Measurements from ENCODE around the gene CHCHD3.

The CHCHD3 gene

DNA sequence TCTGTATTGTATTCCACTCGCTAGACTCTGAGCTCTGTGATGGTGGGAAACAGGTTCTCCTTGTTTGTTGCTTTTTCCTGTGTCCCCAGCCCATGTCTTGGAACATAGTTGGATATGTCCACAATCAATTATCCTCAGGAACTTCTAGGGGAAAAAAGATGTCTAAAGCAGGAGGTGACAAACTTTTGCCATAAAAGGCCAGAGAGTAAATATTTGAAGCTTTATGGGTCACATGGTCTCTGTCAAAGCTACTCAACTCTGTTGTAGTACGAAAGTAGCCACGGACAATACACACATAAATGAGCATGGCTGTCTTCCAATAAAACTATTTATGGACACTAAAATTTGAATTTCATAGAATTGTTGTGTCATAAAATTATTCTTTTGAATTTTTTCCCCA is 220.5 kb downstream of the CHCHD3 start:
- Histone ChIP-seq H3K79me2 (ENCODE audit: low read length) (no peaks in the 10 kb centered on the region), H3K27ac (ENCODE audit: low read length) (no peak overlapping the region), H3K27me3 (ENCODE audit: low read depth, low read length) (no peaks in the 10 kb centered on the region), H3K9me3 (ENCODE audit: insufficient read depth, low read length) (no peaks in the 10 kb centered on the region), H3K36me3 (replicated peaks; ENCODE audit: low read depth, low read length) (peaks cover 8% of the 10 kb centered on the region), H4K20me1 (ENCODE audit: insufficient read depth, low read length) (no peaks in the 10 kb centered on the region), H3K4me3 (ENCODE audit: low read length) (no peak overlapping the region), H3K4me1 (ENCODE audit: low read length) (peaks cover 14% of the 10 kb centered on the region), H2AFZ (ENCODE audit: low read depth, low read length) (no peak overlapping the region), H3K4me2 (ENCODE audit: low read length) (no peak overlapping the region), H3K9ac (ENCODE audit: low read length) (no peak overlapping the region)
- TF ChIP-seq EZH2phosphoT487 (IDR thresholded peaks at IDR 0.05; ENCODE audit: low read depth), result no peak
- TF ChIP-seq, protein P1, sequence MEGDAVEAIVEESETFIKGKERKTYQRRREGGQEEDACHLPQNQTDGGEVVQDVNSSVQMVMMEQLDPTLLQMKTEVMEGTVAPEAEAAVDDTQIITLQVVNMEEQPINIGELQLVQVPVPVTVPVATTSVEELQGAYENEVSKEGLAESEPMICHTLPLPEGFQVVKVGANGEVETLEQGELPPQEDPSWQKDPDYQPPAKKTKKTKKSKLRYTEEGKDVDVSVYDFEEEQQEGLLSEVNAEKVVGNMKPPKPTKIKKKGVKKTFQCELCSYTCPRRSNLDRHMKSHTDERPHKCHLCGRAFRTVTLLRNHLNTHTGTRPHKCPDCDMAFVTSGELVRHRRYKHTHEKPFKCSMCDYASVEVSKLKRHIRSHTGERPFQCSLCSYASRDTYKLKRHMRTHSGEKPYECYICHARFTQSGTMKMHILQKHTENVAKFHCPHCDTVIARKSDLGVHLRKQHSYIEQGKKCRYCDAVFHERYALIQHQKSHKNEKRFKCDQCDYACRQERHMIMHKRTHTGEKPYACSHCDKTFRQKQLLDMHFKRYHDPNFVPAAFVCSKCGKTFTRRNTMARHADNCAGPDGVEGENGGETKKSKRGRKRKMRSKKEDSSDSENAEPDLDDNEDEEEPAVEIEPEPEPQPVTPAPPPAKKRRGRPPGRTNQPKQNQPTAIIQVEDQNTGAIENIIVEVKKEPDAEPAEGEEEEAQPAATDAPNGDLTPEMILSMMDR (IDR thresholded peaks at IDR 0.05; ENCODE audit: low read depth, low read length), result no peak

DNA sequence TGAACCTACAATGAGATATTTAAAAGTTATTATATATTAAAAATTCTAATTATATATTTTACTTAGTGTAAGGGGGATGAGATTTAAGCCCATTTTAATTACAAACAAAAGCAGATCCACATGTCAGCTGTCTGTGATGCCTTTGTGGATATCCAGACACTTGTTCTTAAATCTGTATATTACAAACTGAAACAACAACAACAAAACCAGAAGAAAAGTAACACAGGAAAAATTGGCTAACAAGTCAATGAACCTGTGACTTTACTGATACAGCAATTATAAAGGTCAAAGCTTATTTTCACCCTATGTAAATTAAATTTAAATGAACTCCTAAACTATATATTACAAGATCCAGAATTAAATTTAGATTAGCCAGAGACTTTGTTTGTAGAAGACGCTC is 222.7 kb downstream of the CHCHD3 start:
- Histone ChIP-seq H3K9ac (ENCODE audit: low read length) (no peak overlapping the region), H4K20me1 (ENCODE audit: insufficient read depth, low read length) (no peaks in the 10 kb centered on the region), H3K27me3 (ENCODE audit: low read depth, low read length) (no peaks in the 10 kb centered on the region), H3K36me3 (replicated peaks; ENCODE audit: low read depth, low read length) (peaks cover 6% of the 10 kb centered on the region), H3K79me2 (ENCODE audit: low read length) (no peaks in the 10 kb centered on the region), H3K9me3 (ENCODE audit: insufficient read depth, low read length) (no peaks in the 10 kb centered on the region), H2AFZ (ENCODE audit: low read depth, low read length) (no peak overlapping the region), H3K4me3 (ENCODE audit: low read length) (no peak overlapping the region), H3K4me2 (ENCODE audit: low read length) (no peak overlapping the region), H3K27ac (ENCODE audit: low read length) (no peak overlapping the region), H3K4me1 (ENCODE audit: low read length) (peaks cover 14% of the 10 kb centered on the region)
- TF ChIP-seq EZH2phosphoT487 (IDR thresholded peaks at IDR 0.05; ENCODE audit: low read depth), result no peak
- TF ChIP-seq, protein P1 (IDR thresholded peaks at IDR 0.05; ENCODE audit: low read depth, low read length), result no peak

DNA sequence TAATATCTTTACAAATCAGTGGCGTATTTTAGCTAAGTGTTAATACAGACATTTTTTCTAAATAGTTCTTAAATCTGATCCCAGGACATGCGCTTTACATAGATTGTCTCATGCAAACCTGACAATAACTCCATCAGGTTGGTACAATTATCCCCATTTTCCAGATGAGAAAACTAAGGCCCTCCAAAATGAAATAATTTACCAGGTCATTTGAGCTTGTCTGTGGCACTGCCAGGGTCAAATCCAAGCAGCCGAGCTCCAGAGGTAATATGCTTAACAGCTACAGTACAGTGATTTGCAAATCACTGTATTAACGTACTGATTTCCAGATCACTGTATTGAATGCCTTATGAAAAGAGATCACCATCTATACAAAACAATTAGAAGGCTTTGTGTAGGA is 223.1 kb downstream of the CHCHD3 start:
- Histone ChIP-seq H3K27ac (ENCODE audit: low read length) (no peak overlapping the region), H3K4me1 (ENCODE audit: low read length) (peaks cover 14% of the 10 kb centered on the region), H4K20me1 (ENCODE audit: insufficient read depth, low read length) (no peaks in the 10 kb centered on the region), H3K9me3 (ENCODE audit: insufficient read depth, low read length) (no peaks in the 10 kb centered on the region), H3K4me2 (ENCODE audit: low read length) (no peak overlapping the region), H3K9ac (ENCODE audit: low read length) (no peak overlapping the region), H2AFZ (ENCODE audit: low read depth, low read length) (no peak overlapping the region), H3K79me2 (ENCODE audit: low read length) (no peaks in the 10 kb centered on the region), H3K36me3 (replicated peaks; ENCODE audit: low read depth, low read length) (peaks cover 3% of the 10 kb centered on the region), H3K27me3 (ENCODE audit: low read depth, low read length) (no peaks in the 10 kb centered on the region), H3K4me3 (ENCODE audit: low read length) (no peak overlapping the region)
- TF ChIP-seq, protein P1 (IDR thresholded peaks at IDR 0.05; ENCODE audit: low read depth, low read length), result no peak
- TF ChIP-seq EZH2phosphoT487 (IDR thresholded peaks at IDR 0.05; ENCODE audit: low read depth), result no peak

DNA sequence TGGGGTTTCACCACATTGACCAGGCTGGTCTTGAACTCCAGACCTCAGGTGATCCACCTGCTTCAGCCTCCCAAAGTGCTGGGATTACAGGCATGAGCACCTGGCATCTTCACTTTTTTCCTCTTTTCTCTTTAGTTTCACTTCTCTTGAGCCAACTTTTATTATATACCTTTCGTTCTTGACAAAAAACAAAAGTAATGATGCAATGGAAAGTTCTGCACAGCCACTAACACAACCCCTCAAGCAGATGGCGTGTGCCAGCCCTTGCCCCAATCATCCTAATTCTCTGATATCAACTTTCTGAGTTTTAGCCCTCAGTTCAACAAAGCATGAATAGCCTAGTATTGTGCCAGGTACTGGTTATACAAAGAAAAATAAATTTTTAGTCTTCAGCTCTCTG is 223.6 kb downstream of the CHCHD3 start:
- Histone ChIP-seq H2AFZ (ENCODE audit: low read depth, low read length) (no peak overlapping the region), H3K4me1 (ENCODE audit: low read length) (peaks cover 14% of the 10 kb centered on the region), H3K9me3 (ENCODE audit: insufficient read depth, low read length) (no peaks in the 10 kb centered on the region), H3K4me3 (ENCODE audit: low read length) (no peak overlapping the region), H3K9ac (ENCODE audit: low read length) (no peak overlapping the region), H3K4me2 (ENCODE audit: low read length) (peak overlapping the region; percentile 9; the same call in 1 of the 2 replicates), H3K27ac (ENCODE audit: low read length) (0 out of 2 replicates have a peak overlapping the region, but pooled peaks have one; percentile 19), H3K36me3 (replicated peaks; ENCODE audit: low read depth, low read length) (no peaks in the 10 kb centered on the region), H3K79me2 (ENCODE audit: low read length) (no peaks in the 10 kb centered on the region), H4K20me1 (ENCODE audit: insufficient read depth, low read length) (no peaks in the 10 kb centered on the region), H3K27me3 (ENCODE audit: low read depth, low read length) (no peaks in the 10 kb centered on the region)
- TF ChIP-seq EZH2phosphoT487 (IDR thresholded peaks at IDR 0.05; ENCODE audit: low read depth), result no peak
- TF ChIP-seq, protein P1 (IDR thresholded peaks at IDR 0.05; ENCODE audit: low read depth, low read length), result no peak
